ENCODE data around the gene SAA2.

The SAA2 gene

DNA sequence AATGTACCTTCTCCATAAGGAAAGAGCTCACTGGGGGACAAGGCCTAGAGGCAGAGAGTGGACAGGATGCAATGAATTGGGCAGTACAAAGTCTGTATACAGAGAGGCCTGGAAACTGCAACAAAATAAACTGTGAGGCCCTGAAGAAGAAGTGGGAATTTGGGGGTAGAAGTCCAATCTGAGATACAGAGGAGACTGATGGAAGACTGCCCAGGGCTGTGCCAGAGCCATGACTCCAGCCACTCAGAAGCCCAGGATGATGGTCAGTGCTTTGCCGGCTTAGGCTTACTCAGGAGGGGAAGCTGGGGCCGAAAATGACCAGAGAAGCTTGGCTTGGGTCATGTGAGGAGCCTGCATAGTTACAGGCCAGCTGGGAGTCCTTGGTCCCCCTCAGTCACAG, 17.6 kb downstream of the SAA2 start:
- H3K4me3 ChIP-seq (ENCODE audit: low read depth, low read length), result no peak overlapping the region
- TF ChIP-seq, protein P1, sequence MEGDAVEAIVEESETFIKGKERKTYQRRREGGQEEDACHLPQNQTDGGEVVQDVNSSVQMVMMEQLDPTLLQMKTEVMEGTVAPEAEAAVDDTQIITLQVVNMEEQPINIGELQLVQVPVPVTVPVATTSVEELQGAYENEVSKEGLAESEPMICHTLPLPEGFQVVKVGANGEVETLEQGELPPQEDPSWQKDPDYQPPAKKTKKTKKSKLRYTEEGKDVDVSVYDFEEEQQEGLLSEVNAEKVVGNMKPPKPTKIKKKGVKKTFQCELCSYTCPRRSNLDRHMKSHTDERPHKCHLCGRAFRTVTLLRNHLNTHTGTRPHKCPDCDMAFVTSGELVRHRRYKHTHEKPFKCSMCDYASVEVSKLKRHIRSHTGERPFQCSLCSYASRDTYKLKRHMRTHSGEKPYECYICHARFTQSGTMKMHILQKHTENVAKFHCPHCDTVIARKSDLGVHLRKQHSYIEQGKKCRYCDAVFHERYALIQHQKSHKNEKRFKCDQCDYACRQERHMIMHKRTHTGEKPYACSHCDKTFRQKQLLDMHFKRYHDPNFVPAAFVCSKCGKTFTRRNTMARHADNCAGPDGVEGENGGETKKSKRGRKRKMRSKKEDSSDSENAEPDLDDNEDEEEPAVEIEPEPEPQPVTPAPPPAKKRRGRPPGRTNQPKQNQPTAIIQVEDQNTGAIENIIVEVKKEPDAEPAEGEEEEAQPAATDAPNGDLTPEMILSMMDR (IDR thresholded peaks at IDR 0.05; ENCODE audit: low read depth, low read length, missing control alignments), result no peak
- no peak for DNase-seq (ENCODE audit: low read depth)

GRCh38 chr11:18229501-18229900, 19.0 kb downstream of the SAA2 start:
- TF ChIP-seq, protein P1 (IDR thresholded peaks at IDR 0.05; ENCODE audit: low read depth, low read length, missing control alignments), result no peak
- peak; percentile 85 for DNase-seq (ENCODE audit: low read depth)
- H3K4me3 ChIP-seq (ENCODE audit: low read depth, low read length), result no peak overlapping the region

- H3K4me3 ChIP-seq (ENCODE audit: low read depth, low read length), result no peak overlapping the region
- no peak for DNase-seq (ENCODE audit: low read depth)
- TF ChIP-seq, protein P1 (IDR thresholded peaks at IDR 0.05; ENCODE audit: low read depth, low read length, missing control alignments), result no peak
Observed at GRCh38 chr11:18225913-18226312, 22.6 kb downstream of the SAA2 start.

- no peak overlapping the region for H3K4me3 ChIP-seq (ENCODE audit: low read depth, low read length)
- DNase-seq (ENCODE audit: low read depth), result no peak
- TF ChIP-seq, protein P1 (IDR thresholded peaks at IDR 0.05; ENCODE audit: low read depth, low read length, missing control alignments), result no peak
Observed at GRCh38 chr11:18223591-18224387, 24.7 kb downstream of the SAA2 start.

DNA sequence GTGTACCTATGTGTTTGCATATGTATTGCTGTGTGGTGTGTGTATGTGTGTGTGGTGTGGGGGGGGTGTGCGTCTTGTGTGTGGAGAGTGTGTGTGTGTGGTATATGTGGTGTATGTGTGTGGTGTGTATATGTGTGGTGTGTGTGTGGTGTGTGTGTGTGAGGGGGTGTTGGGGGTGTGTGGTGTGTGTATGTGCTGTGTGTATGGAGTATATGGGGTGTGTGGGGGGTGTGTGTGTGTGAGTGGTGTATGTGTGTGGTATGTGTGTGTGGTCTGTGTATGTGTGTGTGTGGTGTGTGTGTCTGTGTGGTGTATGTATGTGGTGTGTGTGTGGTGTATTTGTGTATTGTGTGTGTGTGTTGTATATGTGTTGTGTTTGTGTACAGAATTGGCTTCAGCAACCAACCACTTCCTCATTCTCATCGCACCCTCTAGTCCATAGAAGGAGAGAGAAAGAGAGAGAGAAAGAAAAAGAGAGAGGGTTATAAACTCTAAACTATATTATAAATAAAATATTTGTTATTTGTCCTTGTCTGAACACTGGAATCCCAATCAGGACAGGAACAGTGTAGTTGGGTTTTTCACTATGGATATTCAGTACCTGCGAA, 25.6 kb downstream of the SAA2 start:
- TF ChIP-seq, protein P1 (IDR thresholded peaks at IDR 0.05; ENCODE audit: low read depth, low read length, missing control alignments), result no peak
- no peak for DNase-seq (ENCODE audit: low read depth)
- no peak overlapping the region for H3K4me3 ChIP-seq (ENCODE audit: low read depth, low read length)

DNA sequence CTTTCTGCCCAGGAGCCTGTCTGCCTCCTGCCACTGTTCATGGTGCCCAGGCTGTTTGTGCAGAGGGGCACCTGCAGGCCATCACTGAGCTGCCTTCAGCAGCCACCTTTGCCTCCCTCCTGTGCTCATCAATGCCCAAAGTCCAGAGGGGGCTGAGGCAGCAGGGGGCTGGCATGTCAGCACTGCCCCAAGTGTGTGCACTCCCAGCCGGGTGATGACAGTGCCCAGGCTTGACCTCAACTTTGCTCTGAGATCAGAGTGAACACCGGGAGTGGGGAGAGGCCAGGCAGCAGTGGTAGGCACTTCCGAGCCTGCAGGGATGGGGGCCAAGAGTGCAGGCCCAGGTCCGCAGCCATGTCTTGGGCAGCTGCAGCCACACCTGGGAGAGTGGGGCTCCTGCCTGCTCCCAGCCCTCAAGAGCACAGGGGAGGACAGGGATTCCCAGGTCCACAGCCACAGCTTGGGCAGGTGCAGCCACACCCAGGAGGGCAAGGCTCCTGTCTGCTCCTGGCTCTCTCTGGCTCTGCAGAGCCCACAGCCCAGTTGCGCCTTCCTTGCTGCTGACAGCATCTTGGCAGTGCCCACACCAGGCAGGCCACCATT, 27.1 kb downstream of the SAA2 start:
- TF ChIP-seq, protein P1 (IDR thresholded peaks at IDR 0.05; ENCODE audit: low read depth, low read length, missing control alignments), result no peak
- no peak overlapping the region for H3K4me3 ChIP-seq (ENCODE audit: low read depth, low read length)
- no peak for DNase-seq (ENCODE audit: low read depth)
